Measurements from ENCODE around the gene STAC3. TPM values are rescaled to one million over a fixed set of nuclear protein-coding genes. Genes with fewer than 3 reads are reported as not detected.
A peak's percentile ranks its signal among the peaks of the same experiment; 100 is the strongest.

Gene STAC3
- total RNA-seq, 1 experiment from 2014 or later, result 2.8 TPM

GRCh38 chr12:57212701-57213057, 38.3 kb downstream of the STAC3 start:
- Histone ChIP-seq H3K27me3 (ENCODE audit: insufficient read depth, low read length) (peaks cover 21% of the 10 kb centered on the region), H2BK12ac (ENCODE audit: insufficient read length, low read depth, low read length) (no peak overlapping the region), H3K4me2 (ENCODE audit: insufficient read depth, insufficient read length, low read length) (no peak overlapping the region), H3K14ac (ENCODE audit: insufficient read depth, low read length) (no peak overlapping the region), H2BK15ac (ENCODE audit: low read depth, low read length) (no peak overlapping the region), H2AFZ (ENCODE audit: low read length) (no peak overlapping the region), H3K23ac (ENCODE audit: insufficient read length, low read depth, low read length) (no peak overlapping the region), H3K79me1 (ENCODE audit: insufficient read depth, low read depth, low read length, poor library complexity, severe bottlenecking) (no peaks in the 10 kb centered on the region), H3K27ac (ENCODE audit: insufficient read length, low read depth, low read length) (no peak overlapping the region), H3T11ph (ENCODE audit: low read length) (no peak overlapping the region), H4K20me1 (ENCODE audit: control insufficient read depth, insufficient read depth, insufficient read length) (peaks cover 2% of the 10 kb centered on the region), H4K5ac (ENCODE audit: insufficient read length, low read depth, low read length) (no peak overlapping the region), H3K23me2 (ENCODE audit: insufficient read length, low read depth, low read length, poor library complexity, severe bottlenecking) (peaks cover 7% of the 10 kb centered on the region), H2BK120ac (ENCODE audit: low read depth, low read length, poor library complexity, severe bottlenecking) (no peak overlapping the region), H3K4ac (ENCODE audit: low read depth, low read length) (no peak overlapping the region), H3K18ac (ENCODE audit: insufficient read length, low read depth, low read length) (no peak overlapping the region), H3K9me3 (ENCODE audit: control insufficient read depth, low read depth, low read length) (no peaks in the 10 kb centered on the region), H3K9ac (ENCODE audit: extremely low read depth, insufficient read length, low read length) (no peak overlapping the region), H2BK5ac (ENCODE audit: insufficient read length, low read length) (no peak overlapping the region), H4K8ac (replicated peaks; ENCODE audit: insufficient read length, low read depth, low read length) (no peak overlapping the region), H2BK20ac (ENCODE audit: low read depth, low read length, poor library complexity, severe bottlenecking) (no peak overlapping the region), H3K79me2 (ENCODE audit: insufficient read depth, low read length) (no peaks in the 10 kb centered on the region), H3K4me1 (ENCODE audit: insufficient read depth, low read length) (peaks cover 8% of the 10 kb centered on the region), H3K56ac (ENCODE audit: insufficient read length, low read depth, low read length) (no peak overlapping the region), H4K91ac (ENCODE audit: insufficient read length, low read depth, low read length) (no peak overlapping the region), H2AK5ac (ENCODE audit: insufficient read length, low read length) (no peak overlapping the region)
- Mint-ChIP-seq H3K9me3 (no peaks in the 10 kb centered on the region), H3K27me3 (ENCODE audit: low read depth) (peaks cover 39% of the 10 kb centered on the region), H3K36me3 (ENCODE audit: insufficient read depth in 1 of 3, low read depth in 3 of 3) (peaks cover 24 to 42% (median 38%) of the 10 kb centered on the region in 3 experiments), H3K4me1 (peaks cover 33% of the 10 kb centered on the region in 2 experiments), H3K27ac (peak overlapping the region; percentile 57 to 89 (median 61); a peak in 3 of 7 replicates), H3K4me3 (no peak overlapping the region)
- TF ChIP-seq CTCF (conservative IDR thresholded peaks at IDR 0.05), result no peak
- no peak for DNase-seq
- WGBS (ENCODE audit: extremely low coverage, insufficient read length, low lambda C conversion rate), result no CpG with 5 or more reads among the region's 7 CpGs

Measured in H9 (cell line).